IPS DF 4.7 (cell line): ENCODE data around the gene TDRD12.

Source experiments
- DNase-seq: peaks from one replicate; pipeline ENCODE4 v3.0.0-alpha.2; 2013; ENCODE audit warnings: low spot score; ENCODE audit errors: extremely low read depth

Gene TDRD12

GRCh38 chr19:32809254-32809653 is 89.7 kb downstream of the TDRD12 start:
- no peak for DNase-seq

DNA sequence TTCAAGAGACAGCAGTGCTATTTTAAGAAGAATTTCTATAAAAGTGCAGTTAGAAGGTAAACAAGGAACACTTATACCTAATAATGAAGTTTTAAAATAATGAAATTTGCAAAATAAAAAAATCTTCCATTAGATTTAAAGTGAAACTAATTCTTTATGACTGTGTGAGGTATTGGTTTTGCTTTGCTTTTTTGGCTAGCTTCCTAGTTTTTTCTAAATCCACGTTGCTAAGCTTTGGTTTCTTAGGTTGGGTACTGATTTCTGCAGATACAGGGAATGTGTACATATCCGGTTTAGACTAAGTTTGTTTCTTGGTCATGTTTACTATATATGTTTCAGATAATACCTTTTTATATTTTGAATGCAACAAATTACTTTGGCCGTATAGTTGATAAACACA is 90.2 kb downstream of the TDRD12 start:
- no peak for DNase-seq

- DNase-seq: no peak
Measured at GRCh38 chr19:32810452-32810851, 90.9 kb downstream of the TDRD12 start.

GRCh38 chr19:32811151-32811550 is 91.6 kb downstream of the TDRD12 start:
- DNase-seq: no peak

- no peak for DNase-seq
Measured at GRCh38 chr19:32812036-32812435, 92.5 kb downstream of the TDRD12 start.

DNA sequence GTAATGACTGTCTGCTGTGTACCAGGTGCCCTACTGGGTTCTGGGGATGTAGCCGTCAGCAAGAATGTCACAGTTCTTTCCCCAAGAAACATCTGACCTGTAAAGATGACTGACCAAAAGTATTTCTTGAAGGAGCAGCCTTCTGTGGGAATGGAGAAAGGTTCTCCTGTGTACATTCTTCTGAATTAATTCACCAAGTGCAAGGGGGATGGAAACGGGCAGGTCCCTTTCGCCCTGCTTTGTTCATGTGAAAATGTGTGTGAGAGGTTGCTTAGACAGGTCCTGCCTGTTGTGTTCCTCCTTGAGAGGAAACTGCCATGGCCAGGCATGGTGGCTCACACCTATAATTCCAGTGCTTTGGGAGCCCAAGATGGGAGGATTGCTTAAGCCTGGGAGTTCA is 93.0 kb downstream of the TDRD12 start:
- no peak for DNase-seq

DNA sequence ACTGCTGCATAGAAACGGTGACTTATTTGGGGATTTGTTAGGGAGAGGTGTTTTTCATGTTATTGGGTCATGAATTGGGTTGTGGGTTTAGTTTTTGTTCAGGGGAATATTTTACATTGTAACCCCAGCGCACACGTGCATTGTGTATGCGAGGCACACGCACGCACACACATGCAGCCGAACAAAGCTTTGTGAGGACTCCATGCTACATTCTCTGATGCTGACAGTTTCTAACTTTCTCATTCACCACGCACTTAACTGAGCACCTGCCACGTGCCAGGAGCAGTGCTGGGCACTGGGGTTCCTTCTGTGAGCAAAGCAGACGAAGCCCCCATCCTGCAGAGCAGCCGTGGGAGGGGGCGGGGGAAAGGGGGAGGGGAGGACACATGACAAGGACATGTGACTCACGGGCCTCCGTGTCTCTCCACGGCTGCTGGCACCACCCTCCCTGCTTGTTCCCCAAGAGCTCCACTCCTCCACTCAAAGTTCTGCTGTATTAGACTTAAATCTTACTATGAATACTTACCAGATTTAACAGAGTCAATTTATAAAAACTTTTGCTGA is 94.4 kb downstream of the TDRD12 start:
- no peak for DNase-seq

GRCh38 chr19:32814624-32815023 is 95.1 kb downstream of the TDRD12 start:
- no peak for DNase-seq

DNA sequence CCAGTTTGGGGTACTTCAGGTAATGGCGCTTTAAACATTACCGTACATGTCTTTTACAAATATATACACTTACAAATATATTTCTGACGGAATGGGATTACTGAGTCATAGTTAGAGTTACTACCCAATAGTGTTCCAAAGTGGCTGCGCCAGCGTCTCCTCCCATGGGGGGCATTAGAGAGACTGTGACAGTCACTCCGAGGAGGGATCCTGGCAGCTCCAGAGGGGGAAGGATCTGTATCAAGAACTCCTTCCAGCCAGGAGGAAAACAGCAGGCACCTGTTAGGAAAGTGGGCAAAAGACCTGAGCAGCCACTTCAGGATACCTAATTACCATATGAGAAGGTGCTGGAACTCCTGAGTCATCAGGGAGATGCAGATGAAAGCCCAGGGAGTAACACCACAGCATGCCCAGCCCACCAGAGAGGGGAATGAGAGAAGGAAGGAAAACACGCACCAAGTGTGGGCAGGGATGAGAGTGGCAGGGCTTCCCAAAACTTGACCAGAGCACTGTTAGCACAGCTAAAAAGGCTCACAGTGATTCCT is 97.1 kb downstream of the TDRD12 start:
- no peak for DNase-seq

GRCh38 chr19:32817569-32818476 is 98.3 kb downstream of the TDRD12 start:
- DNase-seq: no peak

DNA sequence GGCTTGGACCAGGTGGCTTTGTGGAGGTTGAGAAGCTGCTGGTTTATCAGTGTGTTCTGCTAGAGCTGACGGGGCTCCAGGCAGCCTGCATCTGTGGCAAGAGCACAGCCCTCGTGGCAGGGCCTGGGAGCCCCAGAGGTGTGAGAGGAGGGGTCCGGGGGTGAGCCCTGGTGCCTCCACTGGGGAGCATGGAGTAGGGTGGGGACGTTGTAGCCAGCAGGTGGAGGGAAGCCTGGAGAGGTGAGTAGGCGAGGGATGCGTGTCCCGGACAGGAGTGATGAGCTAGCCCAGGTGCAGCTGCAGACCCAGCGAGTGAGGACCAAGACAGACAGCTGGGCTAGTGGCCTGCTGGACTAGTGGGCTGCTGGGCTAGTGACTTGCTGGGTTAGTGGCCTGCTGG is 99.0 kb downstream of the TDRD12 start:
- no peak for DNase-seq

DNA sequence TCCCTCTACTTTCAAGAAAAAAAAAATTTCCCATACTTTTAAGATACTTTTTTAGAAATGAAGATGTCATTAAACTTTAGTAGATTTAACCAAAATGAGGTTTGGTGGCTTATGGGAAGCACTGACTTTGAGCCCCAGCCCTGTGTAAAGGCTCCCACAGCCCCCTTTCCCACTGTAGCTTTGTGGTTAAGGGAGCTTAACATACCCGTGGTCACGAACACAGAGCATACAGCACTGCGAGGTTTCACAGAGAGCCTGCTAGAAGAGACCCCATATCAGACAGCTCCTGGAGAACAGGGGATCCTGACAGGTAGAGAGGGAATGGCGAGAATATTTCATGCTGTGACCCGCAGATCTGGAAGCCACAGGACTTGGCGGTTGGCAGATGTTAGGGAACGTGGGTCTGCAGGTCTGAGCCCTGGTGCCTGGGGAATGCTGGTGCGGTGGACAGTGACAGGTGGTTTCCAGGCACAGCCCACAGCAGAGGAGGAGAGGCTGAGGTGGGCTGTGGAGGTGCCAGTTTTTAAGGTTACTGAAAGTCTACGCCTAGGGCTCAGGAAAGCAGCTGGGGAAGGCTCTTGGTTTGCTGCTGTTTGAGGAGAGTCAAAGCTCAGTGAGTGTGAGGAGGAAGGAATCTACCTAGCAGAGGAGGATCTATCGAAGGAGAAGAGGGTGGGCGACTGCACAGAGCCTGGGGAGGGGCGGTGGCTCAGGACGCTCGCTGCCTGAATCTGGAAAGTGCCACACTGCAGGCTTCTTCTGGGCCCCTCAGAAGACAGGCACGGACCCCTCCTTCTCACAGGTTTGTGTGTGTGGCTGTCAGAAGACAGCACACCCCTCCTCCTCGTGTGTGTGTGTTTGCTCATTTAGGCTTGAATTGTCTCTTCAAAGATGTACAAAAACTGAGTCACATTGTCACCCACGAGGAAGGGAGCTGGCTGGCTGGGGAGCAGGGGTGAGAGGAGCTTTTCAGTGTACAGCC is 100.1 kb downstream of the TDRD12 start:
- no peak for DNase-seq

DNA sequence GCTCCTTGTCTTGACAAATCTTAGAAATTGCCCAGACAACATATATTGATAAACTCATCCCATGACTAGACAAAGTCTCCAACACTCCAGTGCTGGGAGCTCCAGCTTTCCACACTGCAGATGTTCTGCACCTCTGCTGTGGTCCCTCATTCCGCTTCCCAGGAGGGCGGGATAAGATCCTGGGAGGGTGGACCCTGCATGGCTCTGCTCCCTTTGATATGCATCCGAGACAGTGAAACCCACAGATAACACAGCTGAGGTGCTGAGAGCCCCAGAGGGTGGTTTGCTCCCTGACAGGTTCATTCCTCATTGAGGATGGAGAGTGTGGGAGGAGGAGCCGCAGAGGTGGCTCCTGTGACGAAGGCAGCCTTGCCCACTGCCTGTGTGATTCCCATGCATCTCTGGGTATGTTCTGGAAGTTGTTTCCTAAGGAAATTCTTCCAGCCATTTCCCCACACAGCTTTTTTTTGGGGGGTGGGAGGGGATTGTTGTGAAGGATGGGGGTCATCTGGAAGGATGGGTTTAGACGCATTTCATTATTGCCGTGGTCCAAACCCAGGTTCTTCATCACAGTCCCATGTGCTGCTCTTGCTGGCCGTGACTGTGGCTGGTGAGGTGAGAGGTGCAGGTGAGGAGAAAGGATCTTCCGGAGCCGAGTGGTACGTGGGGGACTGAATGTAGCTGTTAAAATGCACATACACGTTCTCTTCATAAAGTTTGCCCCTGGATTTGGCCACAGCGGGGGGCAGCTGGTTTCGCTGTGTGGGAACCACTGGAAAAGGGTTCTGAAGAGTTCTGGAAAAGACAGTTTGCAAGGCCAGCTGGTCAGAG is 103.6 kb downstream of the TDRD12 start:
- DNase-seq: no peak

DNA sequence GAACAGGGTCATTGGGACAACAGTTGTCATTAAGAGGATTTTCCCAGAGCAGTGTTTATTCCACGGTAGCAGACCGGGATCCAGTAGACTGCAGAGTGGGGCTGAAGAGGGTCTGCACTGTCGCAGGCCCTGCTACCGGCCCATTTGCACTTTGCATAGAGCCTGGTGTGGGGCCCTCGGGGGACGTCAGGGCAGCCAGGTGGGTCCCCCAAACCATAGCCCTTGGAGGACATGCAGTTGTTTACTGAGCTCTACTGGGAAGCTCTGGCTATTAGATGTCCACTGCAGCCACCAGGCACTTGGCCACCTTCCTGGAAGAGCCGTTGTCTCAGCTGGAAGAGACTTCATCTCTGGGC is 104.2 kb downstream of the TDRD12 start:
- no peak for DNase-seq

DNA sequence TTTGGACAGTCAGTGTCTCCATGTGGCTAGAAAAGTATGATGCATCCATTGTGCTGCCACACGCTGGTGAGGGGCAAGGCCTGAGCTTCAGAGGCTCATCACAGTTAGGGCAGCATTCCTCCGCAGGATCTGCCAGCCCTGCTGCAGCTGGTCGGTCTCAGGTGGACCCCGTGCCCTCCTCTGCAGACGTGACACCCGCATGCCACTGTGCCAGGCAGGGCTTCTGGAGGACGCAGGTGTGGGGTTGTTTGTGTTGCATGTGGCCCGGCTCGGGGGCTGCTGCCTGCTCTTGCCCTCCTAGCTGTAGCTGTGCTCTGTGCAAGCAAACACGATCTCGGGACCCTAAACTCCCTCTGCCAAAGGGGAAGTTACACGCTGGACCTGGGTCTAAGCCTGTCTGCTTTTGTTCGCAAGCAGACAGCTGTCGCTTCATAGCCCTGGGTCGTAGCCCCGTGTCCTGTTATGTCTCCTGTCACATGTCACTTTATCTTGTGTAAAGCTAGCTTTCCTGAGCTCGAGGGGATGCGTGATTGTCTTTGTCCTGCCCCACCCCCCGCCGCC is 104.7 kb downstream of the TDRD12 start:
- no peak for DNase-seq

DNA sequence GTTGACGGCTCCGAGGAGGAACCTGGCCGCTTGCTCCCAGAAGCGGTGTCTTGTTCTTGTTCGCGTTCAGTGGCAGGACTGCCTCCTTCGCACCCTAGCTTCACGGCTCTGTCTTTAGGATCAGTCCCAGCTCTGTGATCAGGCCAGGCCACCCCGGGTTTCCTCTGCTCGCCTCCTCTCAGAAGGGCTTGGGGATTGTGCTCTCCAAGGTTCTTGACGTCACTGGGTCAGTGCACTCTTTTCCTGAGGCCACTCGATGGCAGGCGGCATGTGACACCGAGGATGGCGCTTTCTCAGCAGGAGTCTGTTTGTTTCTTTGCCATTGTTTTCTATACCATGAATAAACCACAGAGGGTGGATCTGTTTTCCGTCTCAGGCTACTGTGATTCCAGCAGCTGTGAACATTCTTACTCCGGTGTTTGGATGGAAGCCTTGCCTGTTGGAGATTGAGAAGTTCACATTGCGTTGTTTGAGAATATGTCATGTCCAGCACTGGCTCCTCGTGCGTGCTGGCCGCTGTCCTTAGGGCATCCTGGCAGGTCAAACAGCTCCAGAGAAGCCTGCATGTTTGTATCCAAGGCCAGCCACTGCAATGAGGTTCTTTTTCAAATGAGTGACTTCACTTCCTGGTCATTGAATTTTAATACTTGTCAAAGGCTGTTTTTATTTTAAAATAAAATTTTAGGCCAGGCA is 105.5 kb downstream of the TDRD12 start:
- DNase-seq: no peak

DNA sequence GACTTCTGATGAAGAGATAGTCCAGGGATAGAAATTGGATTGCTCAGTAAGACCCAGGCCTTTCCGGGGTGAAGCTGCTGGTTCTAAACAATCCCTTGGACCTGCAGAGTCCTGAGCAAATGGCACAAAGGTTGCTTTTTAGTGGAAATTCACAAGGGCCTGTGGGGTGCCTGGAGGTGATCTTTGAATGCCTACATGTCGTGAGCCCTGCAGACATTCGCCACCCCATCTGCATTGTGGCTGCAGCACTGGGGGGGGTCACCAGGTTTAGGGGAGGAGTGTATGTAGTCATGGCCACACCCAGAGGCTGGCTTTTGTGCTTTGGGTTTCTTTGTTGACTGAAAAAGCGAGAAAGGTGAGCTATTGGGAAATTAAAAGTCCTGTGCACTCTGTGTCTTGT is 108.6 kb downstream of the TDRD12 start:
- no peak for DNase-seq

GRCh38 chr19:32828643-32829344 is 109.2 kb downstream of the TDRD12 start:
- DNase-seq: no peak

DNA sequence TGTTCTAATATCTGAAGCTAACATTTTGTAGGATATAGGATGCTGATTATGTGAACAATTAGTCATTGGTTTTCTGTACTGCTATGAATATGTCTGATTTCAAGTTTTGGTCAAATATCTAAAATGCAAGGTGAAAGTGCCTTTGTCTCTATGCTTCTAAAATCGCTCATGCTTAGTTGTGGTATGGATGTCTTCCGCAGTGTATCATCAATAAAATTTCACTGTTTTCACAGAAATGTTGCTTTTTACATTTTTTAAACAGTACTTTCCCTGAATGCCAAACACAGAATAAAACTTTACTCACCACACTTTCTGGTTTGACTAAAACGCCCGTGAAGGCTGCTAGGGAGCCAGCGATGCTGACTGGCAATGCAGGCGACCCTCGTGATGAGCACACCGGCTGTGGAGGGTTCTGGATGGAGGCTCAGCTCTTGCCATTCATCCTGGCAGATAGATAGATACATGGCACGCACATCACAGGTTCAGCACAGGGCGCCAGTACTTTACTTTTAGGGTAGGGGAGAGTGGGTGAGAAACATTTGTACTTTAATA is 109.9 kb downstream of the TDRD12 start:
- DNase-seq: no peak
